Vagina (tissue), 2 donors: ENCODE measurements around the gene GLB1L2. TPM values are rescaled to one million over a fixed set of nuclear protein-coding genes. Genes with fewer than 3 reads are reported as not detected.
A peak's percentile ranks its signal among the peaks of the same experiment; 100 is the strongest.

Experiments
- DNase-seq, 2 donors: peaks; one replicate each; pipeline ENCODE4 v3.0.0-alpha.2; 2017; ENCODE audit errors: extremely low spot score in 2 of 2
- H3K27ac ChIP-seq: fragments of 200-600 bp; sonication (generic); one replicate; pipeline ENCODE4 v1.5.1; 2019
- H3K27me3 ChIP-seq: fragments of 200-600 bp; sonication (generic); one replicate; pipeline ENCODE4 v1.5.1; 2019
- H3K36me3 ChIP-seq, 2 donors: fragments of 200-600 bp; sonication (generic); one replicate each; pipeline ENCODE4 v1.5.1; 2017 to 2019
- H3K4me1 ChIP-seq: fragments of 200-600 bp; sonication (generic); one replicate; pipeline ENCODE4 v1.5.1; 2019
- H3K4me3 ChIP-seq, 2 donors: fragments of 200-600 bp; sonication (generic); 1 replicate in 1 of 2; 2 replicates in 1 of 2; pipeline ENCODE4 v1.5.1; 2016 to 2019
- H3K9me3 ChIP-seq: fragments of 200-600 bp; sonication (generic); one replicate; pipeline ENCODE4 v1.5.1; 2019
- CTCF ChIP-seq, 3 experiments: fragments of 450-650 bp in 2 of 3; fragments of 200-600 bp in 1 of 3; sonication (generic) in 1 of 3; IDR thresholded peaks; one replicate each; pipeline ENCODE4 v1.5.1; 2017 to 2019; ENCODE audit warnings: antibody characterized with exemption in 3 of 3, mild to moderate bottlenecking in 2 of 3, moderate library complexity in 2 of 3
- POLR2A ChIP-seq, 2 donors: fragments of 450-650 bp; IDR thresholded peaks; one replicate each; pipeline ENCODE4 v1.6.1; 2017; ENCODE audit warnings: antibody characterized with exemption in 2 of 2, mild to moderate bottlenecking in 2 of 2, moderate library complexity in 2 of 2
- POLR2AphosphoS5 ChIP-seq, 2 donors: sonication (generic); formaldehyde crosslinking; IDR thresholded peaks; one replicate each; pipeline ENCODE4 v1.9.0; 2017; ENCODE audit warnings: antibody characterized with exemption in 2 of 2, mild to moderate bottlenecking in 2 of 2, low read depth in 1 of 2; ENCODE audit not compliant: insufficient read depth in 1 of 2
- intact Hi-C: fragments of 100-400 bp; cut with DNase I; formaldehyde crosslinking; loops from one replicate; pipeline ENCODE4 v1.15.1; 2023
- total RNA-seq: library from RNA; depleted of rRNA; stranded (reverse); fragments of >200 nt; gene quantifications from one replicate; pipeline ENCODE4 v1.2.3, GENCODE V29; 2016

Gene GLB1L2
- total RNA-seq, 1 donor from 2014 or later: 2.0 TPM

GRCh38 chr11:134328433-134328832 is 3.4 kb upstream of the GLB1L2 start:
- no peaks in the 10 kb centered on the region for H3K36me3 ChIP-seq
- DNase-seq: no peak
- peaks cover 22% of the 10 kb centered on the region for H3K4me1 ChIP-seq
- H3K27ac ChIP-seq: no peak overlapping the region
- no peaks in the 10 kb centered on the region for H3K9me3 ChIP-seq
- no peaks in the 10 kb centered on the region for H3K27me3 ChIP-seq
- TF ChIP-seq POLR2AphosphoS5 (IDR thresholded peaks at IDR 0.05; ENCODE audit: insufficient read depth in 1 of 2, low read depth in 1 of 2) (no peak), CTCF (IDR thresholded peaks at IDR 0.05) (no peak), POLR2A (IDR thresholded peaks at IDR 0.05) (no peak)
- intact Hi-C loops: no loop called here
- no peak overlapping the region for H3K4me3 ChIP-seq

- H3K36me3 ChIP-seq: no peaks in the 10 kb centered on the region
- peaks cover 22% of the 10 kb centered on the region for H3K4me1 ChIP-seq
- peak in 1 of 2 donors; percentile 74 for DNase-seq
- intact Hi-C loops: no loop called here
- no peaks in the 10 kb centered on the region for H3K9me3 ChIP-seq
- peak overlapping the region; percentile 52 to 91 for H3K4me3 ChIP-seq
- H3K27ac ChIP-seq: no peak overlapping the region
- no peaks in the 10 kb centered on the region for H3K27me3 ChIP-seq
- no peak for TF ChIP-seq POLR2AphosphoS5 (IDR thresholded peaks at IDR 0.05; ENCODE audit: insufficient read depth in 1 of 2, low read depth in 1 of 2)
- no peak for TF ChIP-seq POLR2A (IDR thresholded peaks at IDR 0.05)
- no peak for TF ChIP-seq CTCF (IDR thresholded peaks at IDR 0.05)
Measured at GRCh38 chr11:134330611-134331353, 1.0 kb upstream of the GLB1L2 start.

GRCh38 chr11:134332189-134332631 is 422 bp downstream of the GLB1L2 start:
- Histone ChIP-seq H3K4me3 (peak overlapping the region; percentile 52 to 91), H3K36me3 (no peaks in the 10 kb centered on the region), H3K9me3 (no peaks in the 10 kb centered on the region), H3K4me1 (peaks cover 22% of the 10 kb centered on the region), H3K27me3 (no peaks in the 10 kb centered on the region), H3K27ac (no peak overlapping the region)
- intact Hi-C loops: no loop called here
- DNase-seq: peak in 1 of 2 donors; percentile 74
- no peak for TF ChIP-seq POLR2AphosphoS5 (IDR thresholded peaks at IDR 0.05; ENCODE audit: insufficient read depth in 1 of 2, low read depth in 1 of 2)
- TF ChIP-seq POLR2A (IDR thresholded peaks at IDR 0.05): no peak
- no peak for TF ChIP-seq CTCF (IDR thresholded peaks at IDR 0.05)

- intact Hi-C loops: no loop called here
- Histone ChIP-seq H3K4me3 (peak overlapping the region; percentile 52 to 91), H3K9me3 (no peaks in the 10 kb centered on the region), H3K27ac (no peak overlapping the region), H3K27me3 (no peaks in the 10 kb centered on the region), H3K36me3 (no peaks in the 10 kb centered on the region), H3K4me1 (peaks cover 22% of the 10 kb centered on the region)
- no peak for DNase-seq
- TF ChIP-seq POLR2AphosphoS5 (IDR thresholded peaks at IDR 0.05; ENCODE audit: insufficient read depth in 1 of 2, low read depth in 1 of 2) (no peak), POLR2A (IDR thresholded peaks at IDR 0.05) (no peak), CTCF (IDR thresholded peaks at IDR 0.05) (no peak)
Measured at GRCh38 chr11:134332782-134333181, 994 bp downstream of the GLB1L2 start.

GRCh38 chr11:134333312-134333711 is 1.5 kb downstream of the GLB1L2 start:
- Histone ChIP-seq H3K27me3 (no peaks in the 10 kb centered on the region), H3K4me3 (no peak overlapping the region), H3K27ac (no peak overlapping the region), H3K9me3 (no peaks in the 10 kb centered on the region), H3K36me3 (no peaks in the 10 kb centered on the region), H3K4me1 (peaks cover 22% of the 10 kb centered on the region)
- DNase-seq: peak in 1 of 2 donors; percentile 74
- TF ChIP-seq POLR2AphosphoS5 (IDR thresholded peaks at IDR 0.05; ENCODE audit: insufficient read depth in 1 of 2, low read depth in 1 of 2) (no peak), POLR2A (IDR thresholded peaks at IDR 0.05) (no peak), CTCF (IDR thresholded peaks at IDR 0.05) (no peak)
- intact Hi-C loops: no loop called here
